Measurements from ENCODE around the gene PAX2.

- peak; percentile 39 for TF ChIP-seq EZH2 (IDR thresholded peaks at IDR 0.05; ENCODE audit: insufficient read depth, poor library complexity, severe bottlenecking)
- TF ChIP-seq EZH2phosphoT487 (IDR thresholded peaks at IDR 0.05; ENCODE audit: insufficient read depth, low read depth), result 0 out of 2 replicates have a peak, but pooled peaks have one; percentile 15
Measured at GRCh38 chr10:100742076-100742771, 3.2 kb upstream of the PAX2 start.
